ENCODE data around the gene IGSF22. TPM values are rescaled to one million over a fixed set of nuclear protein-coding genes. Genes with fewer than 3 reads are reported as not detected.
A peak's percentile ranks its signal among the peaks of the same experiment; 100 is the strongest.

Gene IGSF22
- total RNA-seq, 2 experiments from 2014 or later, result 4.0 to 5.0 TPM

GRCh38 chr11:18699848-18700261 is 26.1 kb downstream of the IGSF22 start:
- H3K36me3 ChIP-seq (ENCODE audit: insufficient read depth, low read length), result no peaks in the 10 kb centered on the region
- peaks cover 0 to 3% of the 10 kb centered on the region in 2 experiments for H3K27me3 ChIP-seq (ENCODE audit: control insufficient read depth in 1 of 2, insufficient read depth in 2 of 2, low read length in 2 of 2)
- no peak overlapping the region for H3K27ac ChIP-seq (ENCODE audit: low read depth in 1 of 2, low read length in 2 of 2)
- DNase-seq (peak in 1 of 14 experiments; percentile 20), ATAC-seq (ENCODE audit: poor library complexity) (no peak)
- Mint-ChIP-seq H3K9me3 (no peaks in the 10 kb centered on the region), H3K4me1 (ENCODE audit: low read depth) (peaks cover 16% of the 10 kb centered on the region), H3K27ac (peak overlapping the region; percentile 70), H3K27me3 (no peaks in the 10 kb centered on the region), H3K36me3 (ENCODE audit: low read depth) (peaks cover 6% of the 10 kb centered on the region), H3K4me3 (peak overlapping the region; percentile 87)
- ChIA-PET CTCF (no interaction called here), POLR2A (no interaction called here)
- no peak overlapping the region for H3K4me3 ChIP-seq (ENCODE audit: low read length)
- H3K4me1 ChIP-seq (ENCODE audit: insufficient read depth, low read length), result peaks cover 29% of the 10 kb centered on the region
- no peak for TF ChIP-seq CTCF (IDR thresholded peaks at IDR 0.05)
- intact Hi-C loops (cut with DNase I, micrococcal nuclease), result loop anchor here (2.0 to 10.0 kb wide), 6 partner anchors 63 to 685 kb away; partner anchors contain the start of genes GTF2H1 (in 1 of the 2), HPS5 (in 1 of the 2), SERGEF (in 1 of the 2) and SPTY2D1 (in 1 of the 2)
- no peaks in the 10 kb centered on the region for H3K9me3 ChIP-seq (ENCODE audit: control insufficient read depth in 1 of 2, insufficient read depth in 1 of 2, low read length in 2 of 2)

GRCh38 chr11:18699269-18699596 is 26.8 kb downstream of the IGSF22 start:
- peaks cover 14% of the 10 kb centered on the region for H3K4me1 Mint-ChIP-seq (ENCODE audit: low read depth)
- CTCF ChIA-PET, result no interaction called here

More at GRCh38 chr11:18699269-18699596, 26.8 kb downstream of the IGSF22 start:
- Histone ChIP-seq H3K4me3 (ENCODE audit: low read length) (peak overlapping the region; percentile 60), H3K9me3 (ENCODE audit: control insufficient read depth in 1 of 2, insufficient read depth in 1 of 2, low read length in 2 of 2) (no peaks in the 10 kb centered on the region), H3K27ac (ENCODE audit: low read depth in 1 of 2, low read length in 2 of 2) (no peak overlapping the region), H3K27me3 (ENCODE audit: control insufficient read depth in 1 of 2, insufficient read depth in 2 of 2, low read length in 2 of 2) (no peaks in the 10 kb centered on the region), H3K36me3 (ENCODE audit: insufficient read depth, low read length) (no peaks in the 10 kb centered on the region), H3K4me1 (ENCODE audit: insufficient read depth, low read length) (peaks cover 26% of the 10 kb centered on the region)
- Mint-ChIP-seq H3K4me3 (peak overlapping the region; percentile 87), H3K36me3 (ENCODE audit: low read depth) (peaks cover 6% of the 10 kb centered on the region), H3K9me3 (no peaks in the 10 kb centered on the region), H3K27me3 (no peaks in the 10 kb centered on the region), H3K27ac (peak overlapping the region; percentile 70)
- TF ChIP-seq CTCF (IDR thresholded peaks at IDR 0.05), result no peak
- no peak for ATAC-seq (ENCODE audit: poor library complexity)
- no peak for DNase-seq
- intact Hi-C loops (cut with DNase I, micrococcal nuclease), result loop anchor here (2.0 to 5.0 kb wide), 3 partner anchors 64 to 418 kb away; partner anchors contain the start of genes GTF2H1 (in 1 of the 2), HPS5 (in 1 of the 2), SPTY2D1 (in 1 of the 2) and ZDHHC13 (in 1 of the 2)
- POLR2A ChIA-PET, result interaction anchor here (0.6 to 1.9 kb wide), 5 partner anchors 22 to 1731 kb away, joined by 3 to 18 read pairs (median 8); partner anchors contain the start of genes SPTY2D1 and TSG101
